Measurements from ENCODE around the gene GRHL3.

GRHL3 gene

DNA sequence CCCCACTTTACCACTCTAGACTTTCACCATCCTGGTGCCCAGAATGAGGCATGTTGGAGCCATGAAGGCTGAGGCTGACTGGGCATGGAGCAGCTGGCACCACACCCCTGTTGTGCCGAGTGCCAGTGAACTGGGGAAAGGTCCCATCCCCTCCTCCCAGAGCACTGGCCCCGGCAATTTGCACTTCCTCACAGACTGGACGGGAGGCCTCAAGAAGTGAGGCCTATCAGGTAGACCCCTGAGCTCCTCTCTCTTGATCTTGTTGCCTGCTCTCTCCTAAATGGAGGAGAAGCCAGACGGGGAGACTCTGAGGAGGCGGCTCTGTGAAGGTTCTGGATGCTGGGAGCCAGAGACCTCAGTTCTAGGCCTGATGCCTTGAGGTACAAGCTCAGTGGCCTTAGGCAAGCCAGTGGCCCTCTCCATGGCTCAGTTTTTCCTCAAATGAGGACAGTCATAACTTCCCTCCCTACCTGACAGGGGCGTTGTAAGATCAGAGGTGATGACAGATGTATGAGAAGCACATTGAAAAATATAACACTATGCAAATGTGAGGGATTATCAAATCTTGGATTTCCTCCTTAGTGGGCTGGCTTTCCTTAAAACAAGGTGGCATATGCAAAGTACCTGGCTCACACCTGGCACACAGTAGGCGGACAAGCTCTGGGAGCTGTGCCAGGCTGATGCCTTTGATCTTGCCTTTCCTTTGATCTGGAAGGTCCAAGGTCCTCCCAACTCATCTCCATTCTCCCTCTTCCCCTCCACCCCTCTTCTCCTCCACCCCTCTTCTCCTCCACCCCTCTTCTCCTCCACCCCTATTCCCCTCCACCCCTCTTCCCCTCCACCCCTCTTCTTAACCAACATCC lies 6.7 kb downstream of the GRHL3 start:
- Histone ChIP-seq H2AFZ (no peak overlapping the region), H3K9ac (no peak overlapping the region), H3K36me3 (ENCODE audit: control insufficient read depth, insufficient read depth, low read length) (no peaks in the 10 kb centered on the region), H3K4me3 (ENCODE audit: low read depth, low read length) (no peak overlapping the region), H3K4me1 (no peaks in the 10 kb centered on the region), H3K4me2 (ENCODE audit: low read length) (no peak overlapping the region), H3K9me3 (ENCODE audit: control insufficient read depth, low read length) (no peaks in the 10 kb centered on the region), H3K27ac (no peak overlapping the region), H3K27me3 (ENCODE audit: control insufficient read depth, insufficient read depth, low read length) (no peaks in the 10 kb centered on the region), H3K79me2 (no peaks in the 10 kb centered on the region)
- TF ChIP-seq, protein P1, sequence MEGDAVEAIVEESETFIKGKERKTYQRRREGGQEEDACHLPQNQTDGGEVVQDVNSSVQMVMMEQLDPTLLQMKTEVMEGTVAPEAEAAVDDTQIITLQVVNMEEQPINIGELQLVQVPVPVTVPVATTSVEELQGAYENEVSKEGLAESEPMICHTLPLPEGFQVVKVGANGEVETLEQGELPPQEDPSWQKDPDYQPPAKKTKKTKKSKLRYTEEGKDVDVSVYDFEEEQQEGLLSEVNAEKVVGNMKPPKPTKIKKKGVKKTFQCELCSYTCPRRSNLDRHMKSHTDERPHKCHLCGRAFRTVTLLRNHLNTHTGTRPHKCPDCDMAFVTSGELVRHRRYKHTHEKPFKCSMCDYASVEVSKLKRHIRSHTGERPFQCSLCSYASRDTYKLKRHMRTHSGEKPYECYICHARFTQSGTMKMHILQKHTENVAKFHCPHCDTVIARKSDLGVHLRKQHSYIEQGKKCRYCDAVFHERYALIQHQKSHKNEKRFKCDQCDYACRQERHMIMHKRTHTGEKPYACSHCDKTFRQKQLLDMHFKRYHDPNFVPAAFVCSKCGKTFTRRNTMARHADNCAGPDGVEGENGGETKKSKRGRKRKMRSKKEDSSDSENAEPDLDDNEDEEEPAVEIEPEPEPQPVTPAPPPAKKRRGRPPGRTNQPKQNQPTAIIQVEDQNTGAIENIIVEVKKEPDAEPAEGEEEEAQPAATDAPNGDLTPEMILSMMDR (IDR thresholded peaks at IDR 0.05), result no peak

DNA sequence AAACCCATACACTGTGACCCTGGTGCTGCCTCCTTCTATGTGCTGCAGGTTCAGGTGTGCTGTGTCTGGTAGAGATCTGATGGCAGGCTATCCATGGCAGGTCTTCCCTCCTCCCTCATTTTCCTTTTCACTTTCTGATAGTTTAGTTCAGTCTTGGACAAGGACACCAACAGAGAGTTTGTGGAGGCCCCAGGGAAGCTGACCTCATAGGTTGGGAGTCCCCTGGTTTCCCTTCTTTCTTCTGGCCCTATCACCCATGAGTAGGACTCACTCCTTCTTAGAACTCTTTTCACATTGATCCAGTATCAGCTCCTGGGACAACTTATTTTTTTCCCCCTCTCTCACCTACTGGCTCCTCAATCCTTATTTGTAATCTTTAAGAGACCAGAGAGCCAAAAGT lies 8.3 kb downstream of the GRHL3 start:
- Histone ChIP-seq H3K9ac (no peak overlapping the region), H3K4me3 (ENCODE audit: low read depth, low read length) (no peak overlapping the region), H2AFZ (no peak overlapping the region), H3K27me3 (ENCODE audit: control insufficient read depth, insufficient read depth, low read length) (no peaks in the 10 kb centered on the region), H3K4me2 (ENCODE audit: low read length) (no peak overlapping the region), H3K27ac (no peak overlapping the region), H3K9me3 (ENCODE audit: control insufficient read depth, low read length) (no peaks in the 10 kb centered on the region), H3K36me3 (ENCODE audit: control insufficient read depth, insufficient read depth, low read length) (no peaks in the 10 kb centered on the region), H3K79me2 (no peaks in the 10 kb centered on the region), H3K4me1 (no peaks in the 10 kb centered on the region)
- TF ChIP-seq, protein P1 (IDR thresholded peaks at IDR 0.05), result no peak

DNA sequence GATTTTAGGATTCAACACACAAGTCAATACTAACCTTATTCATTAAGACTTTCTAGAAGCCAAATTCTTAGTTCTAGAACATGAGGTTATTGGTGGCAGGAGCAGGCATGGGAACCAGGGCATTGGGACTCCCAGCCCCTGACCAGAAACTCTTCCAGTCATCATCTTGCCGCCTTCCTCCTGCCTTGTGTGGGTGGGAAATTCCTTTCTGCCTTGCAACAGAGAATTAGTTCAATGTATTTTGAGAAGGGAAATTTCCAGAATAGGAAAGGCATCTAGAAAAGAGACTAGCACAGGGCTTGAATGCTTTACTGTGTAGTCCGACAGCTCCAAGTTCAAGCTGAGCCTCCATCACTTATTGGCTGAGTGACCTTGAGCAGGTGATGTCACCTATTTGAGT lies 8.7 kb downstream of the GRHL3 start:
- Histone ChIP-seq H3K9ac (no peak overlapping the region), H3K27ac (no peak overlapping the region), H3K27me3 (ENCODE audit: control insufficient read depth, insufficient read depth, low read length) (no peaks in the 10 kb centered on the region), H3K4me3 (ENCODE audit: low read depth, low read length) (no peak overlapping the region), H3K9me3 (ENCODE audit: control insufficient read depth, low read length) (no peaks in the 10 kb centered on the region), H2AFZ (no peak overlapping the region), H3K4me2 (ENCODE audit: low read length) (no peak overlapping the region), H3K4me1 (no peaks in the 10 kb centered on the region), H3K79me2 (no peaks in the 10 kb centered on the region), H3K36me3 (ENCODE audit: control insufficient read depth, insufficient read depth, low read length) (no peaks in the 10 kb centered on the region)
- TF ChIP-seq, protein P1 (IDR thresholded peaks at IDR 0.05), result no peak

DNA sequence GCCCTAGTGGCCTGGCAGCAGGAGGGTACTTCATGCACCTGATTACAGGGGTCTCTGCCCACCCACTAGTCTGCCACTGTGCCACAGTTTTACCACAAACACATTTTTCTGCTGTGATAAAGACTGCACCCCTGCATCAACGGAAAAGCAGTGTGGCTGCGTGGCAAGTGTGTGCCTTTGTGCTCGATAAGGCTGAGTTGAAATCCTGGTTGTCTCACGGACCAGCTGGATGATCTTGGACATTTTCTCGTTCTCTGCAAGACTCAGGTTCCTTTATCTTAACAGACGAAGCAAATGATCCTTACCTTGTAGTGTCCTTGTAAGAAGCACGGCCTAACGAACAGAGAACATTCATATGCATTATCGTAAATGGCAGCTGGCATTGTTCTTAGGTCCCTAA lies 10.2 kb downstream of the GRHL3 start:
- H3K79me2 ChIP-seq, result no peaks in the 10 kb centered on the region

More for the DNA sequence above, 10.2 kb downstream of the GRHL3 start:
- H3K9ac ChIP-seq, result no peak overlapping the region
- TF ChIP-seq, protein P1 (IDR thresholded peaks at IDR 0.05), result no peak
- H3K9me3 ChIP-seq (ENCODE audit: control insufficient read depth, low read length), result no peaks in the 10 kb centered on the region
- no peak overlapping the region for H3K27ac ChIP-seq
- no peak overlapping the region for H3K4me2 ChIP-seq (ENCODE audit: low read length)
- H3K4me1 ChIP-seq, result no peaks in the 10 kb centered on the region
- no peak overlapping the region for H3K4me3 ChIP-seq (ENCODE audit: low read depth, low read length)
- no peak overlapping the region for H2AFZ ChIP-seq
- no peaks in the 10 kb centered on the region for H3K27me3 ChIP-seq (ENCODE audit: control insufficient read depth, insufficient read depth, low read length)
- H3K36me3 ChIP-seq (ENCODE audit: control insufficient read depth, insufficient read depth, low read length), result no peaks in the 10 kb centered on the region
